GM19043 (cell line): Measurements from ENCODE around the gene ZMAT5.

Source experiments
- ATAC-seq: cut with Tn5 transposase; IDR thresholded peaks from one replicate; pipeline ENCODE4 v1.9.1; 2021; ENCODE audit warnings: low read depth; ENCODE audit not compliant: unreplicated experiment

The ZMAT5 gene

GRCh38 chr22:29713156-29713727 is 53.6 kb downstream of the ZMAT5 start:
- ATAC-seq = no peak

- no peak for ATAC-seq
Observed at GRCh38 chr22:29712119-29712518, 54.7 kb downstream of the ZMAT5 start.

DNA sequence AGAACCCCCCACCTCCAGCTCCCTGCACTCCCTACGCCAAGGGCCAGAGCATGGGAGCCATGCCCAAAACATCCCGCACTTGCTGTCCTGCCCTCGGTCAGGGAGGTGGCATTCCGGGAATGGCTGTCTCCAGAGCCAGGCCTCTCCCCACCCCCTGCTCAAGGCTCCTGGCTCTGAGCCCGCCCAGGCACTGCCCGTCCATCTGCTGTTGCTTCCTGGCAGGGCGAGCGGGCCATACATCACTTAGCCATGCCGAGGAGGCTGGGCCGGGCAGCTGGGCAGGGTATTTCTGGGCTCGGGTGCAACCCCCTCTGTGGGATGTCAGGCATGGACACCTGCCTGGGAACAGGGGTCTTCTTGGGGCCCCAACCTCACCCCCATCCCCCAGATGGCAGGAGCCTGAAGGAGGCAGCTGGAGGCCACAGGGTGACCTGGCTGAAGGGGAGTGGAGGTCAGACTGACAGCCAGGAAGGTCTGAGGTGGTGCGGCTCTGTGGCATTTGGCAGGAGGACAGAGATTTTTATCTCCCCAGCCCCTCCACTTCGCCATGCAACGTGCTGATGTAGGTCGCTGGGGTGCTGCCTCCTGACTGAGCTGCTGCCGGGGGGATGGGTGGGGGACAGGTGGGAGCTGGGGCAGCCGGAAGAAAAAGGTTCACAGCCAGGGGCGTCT is 55.7 kb downstream of the ZMAT5 start:
- ATAC-seq = no peak

- no peak for ATAC-seq
Observed at GRCh38 chr22:29710193-29710592, 56.6 kb downstream of the ZMAT5 start.

DNA sequence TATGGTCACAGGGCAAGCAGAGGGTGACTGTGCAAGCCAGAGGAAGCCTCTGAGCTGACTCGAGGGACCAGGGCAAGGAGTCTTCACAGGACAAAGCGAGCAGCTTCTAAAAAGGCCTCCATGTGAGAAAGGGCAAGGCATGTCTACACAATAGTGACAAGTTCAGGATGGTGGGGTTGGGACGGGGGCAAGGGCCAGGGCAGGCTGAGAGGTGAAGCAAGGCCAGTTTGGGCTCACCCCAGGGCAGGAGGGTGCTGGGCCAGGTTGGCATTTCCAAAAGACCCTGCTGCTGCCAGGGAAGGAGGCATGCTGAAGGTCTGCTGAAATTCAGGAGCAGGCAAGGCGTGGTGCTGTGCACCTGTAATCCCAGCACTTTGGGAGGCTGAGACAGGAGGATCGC is 59.3 kb downstream of the ZMAT5 start:
- no peak for ATAC-seq

- ATAC-seq = no peak
Observed at GRCh38 chr22:29707010-29707409, 59.8 kb downstream of the ZMAT5 start.

GRCh38 chr22:29706486-29706885 is 60.3 kb downstream of the ZMAT5 start:
- ATAC-seq = no peak

DNA sequence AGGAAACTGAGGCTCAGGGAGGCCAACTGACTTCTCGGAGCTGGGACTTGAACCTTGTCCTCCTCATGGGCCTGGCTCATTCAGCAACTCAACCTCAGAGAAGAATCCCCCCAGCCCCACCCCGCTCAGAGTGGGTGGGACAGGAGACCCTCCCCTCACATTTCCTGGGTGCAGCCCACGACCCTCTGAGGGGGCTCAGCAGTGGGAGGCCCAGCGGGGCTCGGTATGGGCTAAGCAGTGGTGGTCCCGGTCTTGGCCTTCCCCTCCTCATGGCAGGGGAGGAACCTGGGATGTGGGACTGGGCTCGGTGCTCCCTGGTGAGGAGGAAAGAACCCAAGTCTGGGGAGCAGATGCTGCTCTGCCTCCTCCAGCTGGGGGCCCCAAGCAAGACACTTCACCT is 61.2 kb downstream of the ZMAT5 start:
- no peak for ATAC-seq

DNA sequence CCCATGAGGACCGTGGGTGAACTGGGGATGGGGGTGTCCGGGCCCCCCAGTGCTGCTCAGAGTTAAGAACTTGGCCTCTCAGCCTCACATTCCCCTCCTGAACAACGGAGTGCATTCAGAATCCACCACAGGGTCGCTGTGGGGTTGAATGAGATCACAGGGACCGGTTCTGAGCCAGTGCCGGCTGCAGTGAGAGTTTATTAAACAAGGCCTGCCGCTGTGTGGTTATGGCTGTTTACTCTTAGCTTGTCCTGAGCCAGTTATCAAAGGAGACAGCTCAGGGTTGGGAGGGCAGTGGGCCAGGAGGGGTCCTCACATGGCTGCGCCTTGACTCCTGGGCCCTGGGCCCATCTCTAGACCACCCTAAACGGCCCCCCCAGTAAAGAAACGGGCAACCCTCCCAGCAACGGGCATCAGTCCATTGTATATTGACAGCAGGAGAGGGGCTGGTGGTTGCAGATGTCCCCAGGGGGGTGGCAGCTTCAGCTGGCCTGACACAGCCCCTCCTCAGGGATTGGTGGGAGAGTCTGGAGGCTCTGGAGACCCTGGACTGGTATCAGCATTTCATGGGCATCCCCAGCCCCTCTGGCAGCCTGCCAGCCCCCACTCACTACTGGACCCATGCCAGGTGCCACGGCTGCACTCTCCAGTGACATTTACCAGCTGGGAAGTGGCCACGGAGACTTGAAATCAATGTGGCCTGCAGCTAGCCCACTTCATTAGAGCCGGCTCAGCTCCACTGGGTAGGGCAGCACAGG is 62.1 kb downstream of the ZMAT5 start:
- ATAC-seq = no peak

- no peak for ATAC-seq
Observed at GRCh38 chr22:29703569-29704195, 63.1 kb downstream of the ZMAT5 start.

GRCh38 chr22:29702931-29703501 is 63.8 kb downstream of the ZMAT5 start:
- no peak for ATAC-seq

GRCh38 chr22:29702000-29702930 is 64.5 kb downstream of the ZMAT5 start:
- no peak for ATAC-seq

DNA sequence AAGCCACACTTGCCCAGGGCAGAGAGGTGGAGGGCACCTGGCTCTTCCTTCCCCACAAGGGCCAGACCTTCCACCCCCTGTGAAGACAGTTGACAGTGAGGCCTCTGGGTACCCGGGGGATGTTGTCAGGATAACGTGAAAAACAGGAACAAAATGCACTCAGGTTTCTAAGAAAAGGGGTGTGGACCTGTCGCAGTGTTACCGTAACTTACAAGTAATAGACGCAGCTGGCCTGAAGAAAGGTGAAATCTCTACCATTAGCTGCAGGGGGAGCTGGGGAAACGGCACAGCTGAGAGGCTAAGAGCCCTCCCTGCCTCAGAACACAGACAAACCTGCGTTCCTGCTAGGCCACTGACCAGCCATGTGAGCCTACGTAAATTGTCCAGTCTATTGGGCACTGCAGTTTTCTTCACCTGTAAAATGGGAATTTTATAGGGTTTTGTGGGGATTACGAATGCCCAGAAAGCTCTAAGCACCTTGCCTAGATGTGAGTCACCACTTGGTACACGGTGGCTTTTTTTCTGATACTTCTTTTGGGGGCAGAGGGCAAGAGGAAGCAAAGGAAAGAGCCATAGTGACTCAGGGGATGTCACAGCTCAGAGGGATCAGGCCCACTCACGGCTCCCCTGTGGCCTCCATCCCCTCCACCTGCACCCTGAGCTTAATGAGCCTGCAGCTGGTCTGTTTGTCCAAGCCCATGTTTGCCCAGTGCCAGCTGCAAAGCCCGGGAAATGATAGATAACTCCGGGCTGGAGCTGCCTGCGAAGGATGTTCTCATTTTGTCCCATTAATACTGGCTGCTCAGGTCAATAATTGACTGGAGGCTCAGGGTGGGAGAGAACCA is 65.4 kb downstream of the ZMAT5 start:
- ATAC-seq = no peak

GRCh38 chr22:29700900-29701154 is 66.0 kb downstream of the ZMAT5 start:
- ATAC-seq = no peak

- no peak for ATAC-seq
Observed at GRCh38 chr22:29700206-29700899, 66.5 kb downstream of the ZMAT5 start.

GRCh38 chr22:29697853-29698598 is 68.8 kb downstream of the ZMAT5 start:
- no peak for ATAC-seq

DNA sequence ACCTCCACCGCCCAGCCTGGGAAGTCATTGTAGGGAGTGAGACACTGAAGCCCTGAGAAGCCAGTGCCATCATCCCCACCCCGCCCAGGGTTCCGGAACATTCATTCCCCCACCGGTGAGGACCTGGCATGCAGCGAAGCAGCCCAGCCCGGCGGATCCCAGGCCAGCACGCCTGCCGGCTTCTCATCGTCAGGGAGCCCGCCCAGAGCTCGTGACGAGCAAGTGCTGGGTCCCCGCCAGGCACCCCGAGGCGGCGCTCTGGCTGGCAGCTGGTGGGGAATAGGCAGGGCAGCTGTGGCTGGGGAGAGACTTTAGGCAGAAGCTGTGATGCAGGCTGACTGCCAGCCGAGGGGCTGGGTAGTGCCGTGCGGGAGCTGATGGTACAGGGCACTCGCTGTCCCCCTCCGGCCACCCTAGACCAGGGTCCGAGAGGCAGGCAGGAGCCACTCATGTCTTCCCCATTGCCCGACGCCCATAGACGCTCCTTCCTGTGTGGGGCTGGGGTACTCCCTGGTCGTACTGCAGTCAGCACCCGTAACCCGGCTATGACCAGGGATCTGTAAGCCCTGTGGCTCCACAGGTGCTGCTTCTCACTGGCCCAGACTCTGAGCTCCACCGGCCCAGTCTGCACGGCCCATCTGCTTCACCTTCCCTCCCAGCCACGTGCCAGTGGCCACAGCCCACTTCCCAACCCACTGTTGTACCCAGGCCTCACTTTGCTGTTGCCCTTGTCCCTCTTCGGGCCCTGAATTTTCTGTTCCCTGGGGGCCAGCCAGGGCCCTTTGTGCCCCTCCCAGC is 71.5 kb downstream of the ZMAT5 start:
- no peak for ATAC-seq
